ENCODE measurements around the gene RNF135.

- TF ChIP-seq CTCF (optimal IDR thresholded peaks at IDR 0.05 in 1 of 3, IDR thresholded peaks at IDR 0.05 in 1 of 3, conservative IDR thresholded peaks at IDR 0.05 in 1 of 3; ENCODE audit: extremely low read depth in 1 of 3, insufficient read depth in 2 of 3, low read length in 3 of 3) (no peak), EZH2 (IDR thresholded peaks at IDR 0.05; ENCODE audit: low read length) (no peak)
These were observed 43.0 kb downstream of the RNF135 start for GRCh38 chr17:31013844-31014243.
